Muscle of back (tissue), 11 donors: ENCODE data around the gene NPL. TPM values are rescaled to one million over a fixed set of nuclear protein-coding genes. Genes with fewer than 3 reads are reported as not detected.

Experiments
- DNase-seq, 3 donors: peaks; one replicate each; pipeline versions ENCODE4 v3.0.0 to v3.0.0-alpha.2; 2013
- polyA plus RNA-seq, 10 donors: library from polyadenylated mRNA; unstranded; fragments of 120-200 nt; gene quantifications; one replicate each; pipeline ENCODE4 v1.2.1, GENCODE V29; 2013; ENCODE audit not compliant: insufficient read length in 10 of 10

NPL gene
- polyA plus RNA-seq, 10 donors, result 5.6 to 13.3 (median 8.3) TPM

- peak in 1 of 3 donors; percentile 30 for DNase-seq
These were observed 73.3 kb downstream of the NPL start for GRCh38 chr1:182862827-182863226.

- no peak for DNase-seq
These were observed 74.4 kb downstream of the NPL start for GRCh38 chr1:182863940-182864339.

GRCh38 chr1:182867861-182868260, 78.3 kb downstream of the NPL start:
- no peak for DNase-seq

- DNase-seq, result no peak
These were observed 79.7 kb downstream of the NPL start for GRCh38 chr1:182869241-182869666.

GRCh38 chr1:182872881-182873280, 83.3 kb downstream of the NPL start:
- no peak for DNase-seq

GRCh38 chr1:182875889-182876288, 86.3 kb downstream of the NPL start:
- DNase-seq, result no peak

GRCh38 chr1:182877331-182877730, 87.8 kb downstream of the NPL start:
- DNase-seq, result no peak

GRCh38 chr1:182877842-182878241, 88.3 kb downstream of the NPL start:
- no peak for DNase-seq

Other genes starting within 250 kb of the NPL start
- 1 to 10 TPM; 3.3 to 7.4 (median 5.0) TPM for gene RNASEL, start 200.5 kb upstream of the NPL start, polyA plus RNA-seq
- 10 to 100 TPM in 7 of 10 donors, 1 to 10 TPM in 3; 5.0 to 26.6 (median 10.6) TPM for gene RGS16, start 185.4 kb upstream of the NPL start, polyA plus RNA-seq
- gene RGS8, start 105.2 kb upstream of the NPL start, polyA plus RNA-seq, result under 1 TPM in 7 of 10 donors, not detected in 3; 0.05 to 0.31 (median 0.19) TPM
- gene DHX9, start 49.6 kb downstream of the NPL start, polyA plus RNA-seq, result 100 to 1,000 TPM; 111 to 163 (median 128) TPM
- 1 to 10 TPM in 1 of 10 donors, under 1 TPM in 9; 0.15 to 1.0 (median 0.39) TPM for gene SHCBP1L, start 163.4 kb downstream of the NPL start, polyA plus RNA-seq
- gene LAMC1, start 233.6 kb downstream of the NPL start, polyA plus RNA-seq, result 100 to 1,000 TPM; 272 to 386 (median 317) TPM